Tracheal epithelial cell (primary cell): ENCODE measurements around the gene CELF1. TPM values are rescaled to one million over a fixed set of nuclear protein-coding genes. Genes with fewer than 3 reads are reported as not detected.

ENCODE experiments used
- total RNA-seq: library from RNA; depleted of rRNA; stranded (reverse); fragments of >200 nt; gene quantifications from 2 replicates; pipeline ENCODE4 v1.2.1, GENCODE V29; 2014

Gene CELF1
- total RNA-seq = 65.0 and 90.6 TPM in 2 replicates

DNA sequence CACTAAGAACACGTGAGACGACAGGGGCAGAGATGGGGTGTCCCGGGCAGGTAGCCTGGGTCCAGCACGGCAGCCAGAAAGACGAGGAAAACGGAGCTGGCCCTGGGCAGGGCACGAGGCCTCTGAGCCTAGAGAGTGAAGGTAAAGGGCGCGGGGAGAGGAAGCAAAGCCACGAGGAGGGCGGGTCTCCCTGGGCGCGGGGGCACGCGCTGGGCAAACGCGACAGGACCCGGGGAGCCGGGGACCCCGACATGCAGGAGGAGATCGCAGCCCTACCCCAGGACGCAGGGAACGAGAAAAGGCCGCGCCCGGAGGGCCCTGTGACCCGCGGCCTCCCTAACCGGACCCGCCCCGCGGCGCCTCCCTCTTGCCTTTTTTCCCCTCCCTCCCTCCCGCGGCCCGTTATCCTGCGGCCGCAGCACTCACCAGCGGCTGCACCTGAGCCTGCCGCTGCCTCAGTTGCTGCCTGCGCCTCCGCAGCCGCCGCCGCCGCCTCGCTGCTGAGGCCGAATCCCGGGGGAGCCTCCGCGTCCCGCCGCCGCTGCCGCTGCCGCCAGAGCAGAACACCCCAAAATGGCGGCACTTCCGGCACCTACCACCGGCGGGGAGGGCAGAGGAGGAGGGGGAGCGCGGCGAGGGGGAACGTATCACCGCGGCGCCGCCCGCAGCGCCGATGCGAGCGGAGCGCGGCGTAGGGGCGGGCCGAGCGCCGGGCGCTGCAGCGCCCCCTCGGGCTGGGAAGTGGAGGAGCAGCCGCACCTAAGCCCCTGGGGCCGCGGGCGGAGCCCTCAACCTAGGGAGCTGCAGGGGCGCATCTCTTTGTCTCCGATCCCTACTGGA, at the start of gene CELF1:
Gene CELF1 (minus strand): TSS at position 567 of the 840 bp plus-strand sequence. CDS start 53,609 bp downstream, outside the sequence.

DNA sequence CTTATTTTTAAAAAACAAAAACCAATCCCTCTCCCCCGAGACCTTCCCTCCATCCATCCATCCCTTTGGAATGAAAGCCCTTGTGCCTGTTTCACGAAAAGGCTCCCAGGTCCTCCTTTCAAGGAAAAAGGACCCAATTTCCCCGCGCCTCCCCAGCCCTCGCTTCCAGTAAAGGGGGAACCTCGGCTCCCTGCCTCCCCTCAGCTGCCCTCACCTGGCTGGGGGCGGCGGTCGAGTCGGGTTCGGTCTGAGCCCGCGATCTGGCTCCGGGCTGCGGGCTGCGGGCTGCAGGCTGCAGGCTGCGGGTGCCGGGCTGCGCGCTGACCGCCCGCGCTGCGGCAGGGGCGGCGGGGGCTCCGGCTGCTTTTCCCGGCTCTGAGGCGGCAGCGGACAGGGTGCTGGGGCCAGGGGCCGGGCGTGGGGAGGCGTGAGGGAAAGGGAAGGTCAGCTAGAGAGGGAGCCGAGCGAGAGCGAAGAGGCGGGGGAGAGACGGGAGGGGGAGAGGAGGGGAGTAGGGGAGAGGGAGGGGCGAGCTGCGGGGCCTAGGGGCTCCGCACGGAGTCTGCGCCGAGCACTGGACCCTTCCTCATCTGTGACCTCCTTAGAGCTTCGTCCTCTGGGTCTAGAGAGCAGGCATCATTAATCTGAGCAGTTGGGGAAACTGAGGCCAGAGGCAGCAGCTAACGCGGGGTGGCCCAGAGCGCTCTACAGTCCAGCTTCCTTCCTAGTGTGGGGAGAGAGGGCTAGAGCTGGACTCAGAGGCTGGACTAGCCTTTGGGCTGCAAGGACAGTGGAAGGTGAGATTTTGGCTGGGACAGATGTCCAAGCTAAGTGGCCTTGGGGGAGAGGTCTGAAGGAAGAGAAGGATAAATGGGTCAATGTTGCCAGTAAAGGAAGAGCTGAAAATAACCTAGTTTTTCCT, 41.3 kb upstream of the CELF1 start, which contains the start of gene C1QTNF4:
Gene C1QTNF4 (minus strand): TSS at position 478 of the 922 bp plus-strand sequence. CDS start 3,601 bp downstream, outside the sequence.

DNA sequence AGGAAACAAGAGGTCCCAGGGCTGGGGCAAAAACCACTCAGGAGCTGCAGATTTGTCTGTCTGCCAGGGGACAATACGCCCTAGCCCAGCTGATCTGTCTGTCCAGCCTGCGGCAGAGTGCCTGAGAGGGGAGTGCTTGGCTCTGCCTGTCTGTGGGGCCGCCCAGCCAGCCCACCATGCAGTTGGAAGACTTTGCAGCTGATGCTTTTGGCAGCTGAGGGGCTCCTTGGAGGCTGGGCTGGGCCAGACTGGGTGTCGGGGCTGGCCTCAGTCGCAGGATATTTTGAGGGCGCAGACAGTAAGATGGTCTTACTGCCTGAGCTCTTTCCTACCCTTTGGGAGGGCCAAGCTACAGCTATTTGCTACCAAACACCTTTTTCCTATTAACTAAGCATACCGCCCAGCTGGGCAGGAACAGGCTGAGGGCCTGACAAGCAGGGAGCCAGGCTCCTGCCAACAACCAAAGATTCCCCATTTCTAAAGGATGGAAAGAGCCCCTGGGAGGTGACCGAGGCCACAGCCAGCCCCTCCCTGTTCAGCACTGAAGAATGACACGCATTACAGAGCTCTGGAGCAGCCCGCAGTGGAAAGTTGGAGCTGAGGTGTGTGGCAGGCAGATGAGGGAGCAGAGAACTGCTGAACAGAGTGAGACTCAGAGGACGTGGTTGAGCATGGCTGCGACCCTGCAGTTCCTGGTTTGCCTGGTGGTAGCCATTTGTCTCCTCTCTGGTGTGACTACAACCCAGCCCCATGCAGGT, 33.3 kb upstream of the CELF1 start, which contains the start of gene FAM180B:
Gene FAM180B (plus strand): TSS at position 581 of the 758 bp plus-strand sequence. CDS start 91 bp downstream, at position 672.

DNA sequence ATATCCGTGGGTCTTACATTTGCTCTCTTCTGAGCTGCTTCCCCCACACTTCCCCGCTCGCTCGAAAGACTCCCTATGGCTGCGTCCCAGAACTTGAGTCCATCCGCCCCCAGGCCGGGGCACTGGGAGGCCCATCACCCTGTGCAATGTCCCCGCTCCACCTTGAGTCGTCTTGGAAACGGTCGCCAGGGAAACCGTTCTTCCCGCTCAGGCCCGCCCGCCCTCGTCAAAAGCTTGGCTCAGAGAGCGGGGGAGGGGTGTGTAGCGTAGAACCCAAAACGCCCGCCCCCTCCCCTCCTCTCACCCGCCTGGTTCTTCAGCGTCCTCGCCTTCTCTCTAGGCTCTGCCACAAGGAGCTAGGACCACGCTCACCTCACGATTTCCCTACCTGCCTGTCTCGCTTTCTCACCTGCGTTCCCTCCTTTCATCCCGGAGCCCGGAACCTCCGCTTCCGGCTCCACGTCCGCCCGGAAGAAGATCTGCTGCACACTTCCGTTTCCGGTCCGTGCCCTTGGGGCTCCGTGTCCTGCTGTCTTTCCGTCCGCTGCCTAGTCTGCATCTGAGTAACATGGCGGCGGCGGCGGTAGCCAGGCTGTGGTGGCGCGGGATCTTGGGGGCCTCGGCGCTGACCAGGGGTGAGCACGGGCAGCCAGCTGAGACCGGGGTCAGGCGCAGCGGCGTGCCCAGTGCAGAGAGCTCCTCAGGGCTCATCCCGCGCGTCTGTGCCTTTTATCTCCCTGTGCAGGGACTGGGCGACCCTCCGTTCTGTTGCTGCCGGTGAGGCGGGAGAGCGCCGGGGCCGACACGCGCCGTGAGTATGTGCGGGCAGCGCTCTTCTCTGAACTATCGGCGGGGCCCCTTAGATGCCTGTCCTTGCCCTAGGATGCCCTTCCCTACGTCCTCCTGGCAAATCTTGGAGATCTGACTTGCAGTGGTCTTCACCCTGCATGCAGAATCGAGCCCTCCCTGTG, 25.9 kb upstream of the CELF1 start, which contains the start of the genes KBTBD4 and NDUFS3:
Gene KBTBD4 (minus strand): TSS at position 447 of the 971 bp plus-strand sequence. CDS start 19 bp downstream, at position 428.
Gene NDUFS3 (plus strand): TSS at position 551 of the 971 bp plus-strand sequence. CDS start 18 bp downstream, at position 569.

GRCh38 chr11:47565340-47566148, 12.6 kb upstream of the CELF1 start, which contains the start of gene PTPMT1:
TSS of gene PTPMT1 (plus strand) at chr11:47565599. CDS start at chr11:47565623, 24 bp downstream.

GRCh38 chr11:47448566-47449427, 104.1 kb downstream of the CELF1 start, which contains the start of gene RAPSN:
TSS of gene RAPSN (minus strand) at chr11:47449136. CDS start at chr11:47448964, 172 bp downstream.

GRCh38 chr11:47426062-47426956, 126.6 kb downstream of the CELF1 start, which contains the start of gene PSMC3:
TSS of gene PSMC3 (minus strand) at chr11:47426439. CDS start at chr11:47426279, 160 bp downstream.

Other genes starting within 250 kb of the CELF1 start
- not detected in 2 replicates for gene MYBPC3, start 200.4 kb downstream of the CELF1 start, total RNA-seq
- not detected in 2 replicates for gene SPI1, start 174.6 kb downstream of the CELF1 start, total RNA-seq
- gene SLC39A13, start 144.5 kb downstream of the CELF1 start, total RNA-seq = 29.4 and 35.7 TPM in 2 replicates
- gene PSMC3, start 126.7 kb downstream of the CELF1 start, total RNA-seq = 73.3 and 106 TPM in 2 replicates
- gene RAPSN, start 104.0 kb downstream of the CELF1 start, total RNA-seq = 0.24 TPM in 1 of 2 replicates, not detected in the other
- gene PTPMT1, start 12.5 kb upstream of the CELF1 start, total RNA-seq = 156 and 168 TPM in 2 replicates
- 12.8 and 14.9 TPM in 2 replicates for gene KBTBD4, start 25.8 kb upstream of the CELF1 start, total RNA-seq
- gene NDUFS3, start 25.9 kb upstream of the CELF1 start, total RNA-seq = 64.8 and 67.0 TPM in 2 replicates
- not detected in 2 replicates for gene FAM180B, start 33.5 kb upstream of the CELF1 start, total RNA-seq
- gene C1QTNF4, start 41.3 kb upstream of the CELF1 start, total RNA-seq = 0.43 TPM in 1 of 2 replicates, not detected in the other
- gene MTCH2, start 89.4 kb upstream of the CELF1 start, total RNA-seq = 66.3 and 76.6 TPM in 2 replicates
- 0.43 and 0.48 TPM in 2 replicates for gene AGBL2, start 162.2 kb upstream of the CELF1 start, total RNA-seq
- gene FNBP4, start 214.2 kb upstream of the CELF1 start, total RNA-seq = 47.0 and 53.5 TPM in 2 replicates